Ramos (cell line): ENCODE results near the gene ACAD11.
"Not testable (repeated sequence)": the region's sequence is repeated elsewhere in the genome, so short reads cannot be mapped to it uniquely, and the experiment has no call there.

Experiments
- in situ Hi-C: fragments of 300-500 bp; cut with MboI; formaldehyde crosslinking; loops from one replicate; pipeline ENCODE4 v1.14.3; 2022; ENCODE audit warnings: low sequenced_read_pairs; ENCODE audit not compliant: unreplicated experiment

Gene ACAD11

DNA sequence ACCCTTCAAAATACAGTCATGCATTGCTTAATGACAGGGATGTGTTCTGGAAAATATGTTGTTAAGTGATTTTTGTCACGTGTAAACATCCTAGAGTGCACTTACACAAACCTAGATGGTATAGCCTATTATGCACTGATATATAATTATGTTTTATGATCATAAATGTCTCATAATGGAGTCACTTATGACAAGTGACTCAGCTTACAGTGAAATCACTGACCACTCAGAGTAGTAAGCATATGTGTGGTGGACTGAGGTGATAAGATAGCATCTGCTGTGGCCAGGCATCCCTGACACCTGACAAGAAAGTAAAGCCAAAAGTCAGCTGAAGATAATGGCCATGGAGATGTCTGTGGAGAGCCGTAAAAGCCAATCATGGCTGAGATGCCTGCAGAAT lies 5.4 kb downstream of the ACAD11 start:
- in situ Hi-C loops = no loop called here

DNA sequence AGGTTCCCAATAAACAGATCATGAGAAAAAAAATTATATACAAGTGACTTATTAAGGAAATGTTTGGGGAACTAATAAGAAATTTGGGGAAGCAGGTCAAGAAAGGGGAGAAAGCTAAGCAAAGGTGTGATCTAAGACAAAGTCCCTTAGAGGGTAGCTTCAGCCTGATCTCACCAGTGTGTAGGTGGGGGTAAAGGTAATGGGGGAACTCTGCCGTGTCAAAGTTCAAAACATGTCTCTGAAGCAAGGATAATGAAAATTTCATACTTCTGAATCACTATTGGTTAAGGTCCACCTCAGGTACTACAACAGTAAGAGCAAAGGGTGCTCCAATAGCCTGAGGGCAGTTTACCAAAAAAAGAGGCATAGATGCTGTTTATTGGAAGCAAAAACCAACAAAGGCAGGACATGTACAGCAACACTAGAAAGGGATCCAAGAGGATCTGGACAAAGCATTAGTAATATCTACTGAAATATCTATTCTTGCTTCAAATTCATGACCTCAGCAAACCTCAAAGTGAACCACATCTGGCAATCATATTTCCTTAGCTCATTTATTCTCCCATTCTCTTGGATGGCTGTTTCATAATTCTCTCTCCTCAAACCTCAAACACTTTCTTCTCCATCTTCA lies 6.9 kb downstream of the ACAD11 start:
- in situ Hi-C loops = no loop called here

DNA sequence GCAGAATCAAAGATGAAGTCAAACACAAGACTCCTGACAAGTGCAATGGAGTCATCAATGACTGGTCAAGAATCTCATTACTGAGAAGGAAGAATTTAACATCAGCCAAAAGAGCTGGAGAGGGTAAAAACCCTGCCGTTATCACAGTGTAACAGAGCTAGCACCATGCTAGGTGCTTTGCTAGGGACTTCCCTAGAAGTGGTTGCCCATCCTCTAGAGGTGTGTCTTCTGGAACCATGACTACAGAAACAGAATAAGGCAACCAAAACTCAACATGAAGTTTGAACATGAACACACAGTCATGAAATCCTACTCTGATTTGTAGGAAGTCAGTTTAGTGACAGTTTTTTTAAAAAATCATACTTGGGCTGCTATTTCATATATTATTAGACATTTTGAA lies 9.5 kb downstream of the ACAD11 start:
- in situ Hi-C loops = no loop called here

DNA sequence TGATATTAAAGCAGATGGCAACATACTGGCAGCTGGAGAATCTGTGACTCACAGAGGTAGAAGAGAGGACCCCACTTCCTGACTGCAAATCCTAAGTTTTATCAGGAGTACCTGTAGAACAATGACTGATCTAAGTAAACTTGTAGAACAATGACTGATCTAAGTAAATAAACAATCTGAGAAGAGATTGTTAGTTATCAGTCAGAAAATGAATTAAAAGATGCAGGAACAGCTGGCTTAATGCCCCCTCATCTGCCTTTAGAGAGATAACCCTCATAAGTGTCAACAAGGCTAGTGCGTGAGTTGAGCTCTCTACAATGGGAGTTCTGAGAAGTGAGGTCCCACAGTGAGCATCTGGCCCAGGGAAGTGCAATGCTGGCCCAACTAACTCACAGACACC lies 14.6 kb downstream of the ACAD11 start:
- in situ Hi-C loops = loop anchor here (5.0 kb wide), 1 partner anchor 98 kb away; no protein-coding TSS in a partner anchor

DNA sequence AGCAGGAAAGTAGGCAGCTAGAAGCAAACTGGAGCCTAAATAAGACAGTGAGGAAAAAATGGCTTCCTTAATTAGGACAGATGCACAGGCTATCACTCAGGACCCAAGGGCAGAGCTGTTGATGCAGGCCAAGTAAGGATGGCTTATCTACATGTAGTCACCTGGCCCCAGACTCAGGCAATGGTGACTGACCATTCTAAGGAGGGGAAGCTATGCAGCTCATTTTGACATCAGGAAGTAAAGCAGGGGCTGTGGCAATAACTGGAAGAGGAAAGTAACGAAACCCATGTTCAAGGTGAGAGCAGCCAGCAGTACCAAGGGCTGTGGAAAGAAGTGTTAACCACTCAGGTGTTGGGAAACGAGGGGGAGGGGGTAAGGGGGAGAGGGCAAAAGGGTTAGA lies 16.2 kb downstream of the ACAD11 start:
- in situ Hi-C loops = no loop called here

DNA sequence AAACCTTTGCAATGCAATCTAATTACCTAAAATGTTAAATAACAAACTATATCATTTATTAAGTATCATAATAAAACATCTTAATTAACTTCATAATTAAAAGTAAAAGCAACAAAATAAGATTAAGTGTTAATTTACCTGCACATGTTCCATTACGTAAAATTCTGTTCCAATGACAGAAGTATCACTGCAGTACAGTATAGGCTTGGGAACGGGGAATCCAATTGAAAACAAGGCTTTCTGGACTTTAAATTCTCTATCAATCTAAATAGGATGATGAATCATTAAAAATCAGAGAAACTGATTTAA lies 17.1 kb downstream of the ACAD11 start:
- in situ Hi-C loops = no loop called here

DNA sequence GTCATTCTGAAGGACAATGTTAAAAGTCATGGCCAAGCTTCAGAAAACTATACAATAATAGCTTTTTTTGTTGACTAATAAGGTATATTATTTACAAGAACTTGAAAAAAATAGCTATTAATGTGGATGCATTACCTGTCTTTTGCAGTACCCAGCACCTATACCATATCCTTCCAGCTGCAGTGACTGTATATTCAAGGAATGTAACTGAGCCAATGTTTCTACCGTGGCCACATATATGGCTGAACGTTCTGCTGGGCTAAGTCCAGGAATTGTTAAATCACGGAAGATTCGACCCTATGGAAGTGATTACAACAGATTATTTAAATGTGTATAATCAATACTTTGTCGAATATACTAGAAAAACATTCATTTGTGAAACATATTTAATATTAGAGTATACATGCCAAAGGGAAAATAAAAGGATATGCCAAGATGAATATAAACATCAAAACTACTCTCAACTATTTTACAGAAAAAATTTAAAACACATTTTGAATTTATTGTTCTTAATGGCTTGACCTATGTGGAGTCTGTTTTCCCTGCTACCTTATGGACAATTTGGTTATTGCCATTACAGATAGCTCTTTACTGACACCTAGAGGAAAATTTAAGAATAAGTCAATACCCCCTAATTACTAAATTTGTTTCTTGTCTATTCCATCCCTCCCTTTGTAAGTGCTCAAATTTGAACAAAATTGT lies 17.6 kb downstream of the ACAD11 start:
- in situ Hi-C loops = no loop called here

DNA sequence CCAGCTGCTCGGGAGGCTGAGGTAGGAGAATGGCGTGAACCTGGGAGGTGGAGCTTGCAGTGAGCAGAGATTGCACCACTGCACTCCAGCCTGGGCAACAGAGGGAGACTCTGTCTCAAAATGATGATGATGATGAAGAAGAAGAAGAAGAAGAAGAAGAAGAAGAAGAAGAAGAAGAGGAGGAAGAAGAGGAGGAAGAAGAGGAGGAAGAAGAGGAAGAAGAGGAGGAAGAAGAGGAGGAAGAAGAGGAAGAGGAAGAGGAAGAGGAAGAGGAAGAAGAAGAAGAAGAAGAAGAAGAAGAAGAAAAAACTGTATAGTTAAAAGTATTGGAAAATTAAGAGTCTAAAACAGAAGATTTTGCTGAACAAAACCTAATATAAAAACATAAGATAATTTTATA lies 18.2 kb downstream of the ACAD11 start:
- in situ Hi-C loops = not testable (repeated sequence)

DNA sequence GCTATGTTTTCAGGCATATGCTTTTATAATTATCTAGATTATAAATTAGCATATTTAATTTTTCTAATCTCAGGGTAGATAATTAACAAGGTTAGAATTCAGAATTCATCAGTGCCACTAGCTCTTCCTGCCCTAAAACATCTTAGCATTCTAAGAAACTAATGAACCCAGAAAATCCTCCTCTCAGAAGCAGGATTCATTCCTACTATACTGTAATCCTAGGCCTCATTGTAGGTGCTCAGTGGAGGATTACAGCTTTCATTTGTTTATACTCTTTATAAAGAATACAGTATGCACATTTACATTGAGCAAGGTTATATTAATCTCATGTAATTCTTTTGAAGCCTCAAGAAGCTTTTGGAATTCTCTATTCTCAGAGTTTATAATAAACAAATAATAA lies 20.9 kb downstream of the ACAD11 start:
- in situ Hi-C loops = no loop called here

DNA sequence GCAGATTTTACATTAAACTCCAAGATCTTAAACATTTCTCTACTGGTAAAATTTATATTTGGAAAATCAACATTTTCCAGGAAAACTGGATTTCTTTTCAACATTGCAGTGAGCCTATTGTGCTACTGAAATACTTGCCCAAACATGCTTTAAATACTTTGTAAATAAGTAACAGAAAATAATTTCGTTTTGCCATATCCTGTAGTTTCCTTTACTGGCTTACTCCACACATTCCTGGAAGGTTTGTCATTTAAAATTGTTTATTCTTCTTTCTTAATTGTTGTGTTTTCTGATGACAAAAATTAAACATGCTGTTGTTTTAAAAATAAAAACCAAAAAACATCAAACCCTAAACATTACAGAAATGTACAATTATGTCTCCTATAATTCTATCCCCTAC lies 22.0 kb downstream of the ACAD11 start:
- in situ Hi-C loops = no loop called here

DNA sequence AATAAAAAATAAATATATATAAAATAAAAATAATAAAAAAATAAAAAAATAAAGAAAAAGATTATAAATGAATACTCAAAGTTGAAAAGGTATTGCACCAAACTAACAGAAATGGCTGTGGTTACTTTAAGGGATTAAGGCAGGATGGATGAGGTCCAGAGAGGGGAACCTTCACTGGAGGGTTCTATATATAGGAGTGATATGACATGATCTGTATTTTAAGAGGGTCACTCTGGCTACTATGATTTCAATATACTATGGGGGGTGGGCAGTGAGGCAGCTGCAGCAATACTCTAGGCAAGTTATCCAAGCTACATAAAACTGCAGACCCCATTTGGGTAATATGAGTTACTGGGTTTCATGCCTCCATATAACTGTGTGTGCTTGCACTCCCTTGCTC lies 24.6 kb downstream of the ACAD11 start:
- in situ Hi-C loops = no loop called here

DNA sequence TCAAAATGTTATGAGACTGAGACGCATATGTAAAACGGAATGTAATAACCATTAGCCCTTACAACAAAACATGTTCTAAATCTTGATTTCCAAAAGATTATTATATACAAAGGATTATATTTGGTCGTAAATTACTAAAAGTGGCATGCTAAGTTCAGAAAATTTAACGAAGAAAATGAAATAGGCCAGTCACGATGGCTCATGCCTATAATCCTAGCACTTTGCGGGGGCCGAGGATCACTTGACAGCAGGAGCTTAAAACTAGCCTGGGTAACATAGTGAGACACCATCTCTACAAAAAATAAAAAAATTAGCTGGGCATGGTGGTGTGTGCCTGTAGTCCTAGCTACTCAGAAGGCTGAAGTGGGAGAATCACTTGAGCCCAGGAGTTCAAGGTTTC lies 29.0 kb downstream of the ACAD11 start:
- in situ Hi-C loops = no loop called here

DNA sequence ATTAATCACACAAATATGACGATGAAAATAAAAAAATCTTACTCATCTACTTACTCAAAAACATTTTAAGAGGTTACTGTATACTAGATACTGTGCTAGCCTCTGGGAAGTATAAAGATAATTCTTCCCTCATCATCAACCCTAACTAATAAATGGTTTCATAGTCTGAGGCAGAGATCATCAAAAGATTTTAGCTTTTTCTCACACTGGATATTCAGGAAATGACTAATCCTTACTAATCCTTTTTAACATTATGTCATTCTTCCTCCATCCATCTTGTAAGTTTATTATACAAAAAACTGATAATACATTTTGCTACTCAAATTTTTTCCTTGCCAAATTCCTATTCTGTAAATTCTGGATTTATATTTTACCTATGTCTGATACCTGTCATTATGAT lies 29.7 kb downstream of the ACAD11 start:
- in situ Hi-C loops = no loop called here

DNA sequence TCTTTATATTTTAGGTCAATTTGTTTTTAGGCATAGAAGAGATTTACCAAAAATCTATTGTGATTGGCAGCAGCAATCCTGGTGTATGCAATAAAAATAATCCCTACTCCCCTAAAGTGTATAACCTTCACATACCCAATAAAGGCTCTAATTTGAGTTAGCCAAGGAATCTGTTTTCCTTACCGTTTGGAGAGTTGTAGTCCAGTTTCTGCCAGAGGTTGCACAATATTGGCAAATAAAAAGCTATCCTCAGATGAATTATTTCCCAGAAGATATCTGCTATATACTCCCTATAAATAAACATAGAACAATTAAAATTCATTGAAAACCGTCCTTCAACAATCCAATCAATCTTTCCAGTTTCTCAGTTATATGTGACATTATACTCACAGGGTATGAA lies 31.5 kb downstream of the ACAD11 start:
- in situ Hi-C loops = no loop called here

DNA sequence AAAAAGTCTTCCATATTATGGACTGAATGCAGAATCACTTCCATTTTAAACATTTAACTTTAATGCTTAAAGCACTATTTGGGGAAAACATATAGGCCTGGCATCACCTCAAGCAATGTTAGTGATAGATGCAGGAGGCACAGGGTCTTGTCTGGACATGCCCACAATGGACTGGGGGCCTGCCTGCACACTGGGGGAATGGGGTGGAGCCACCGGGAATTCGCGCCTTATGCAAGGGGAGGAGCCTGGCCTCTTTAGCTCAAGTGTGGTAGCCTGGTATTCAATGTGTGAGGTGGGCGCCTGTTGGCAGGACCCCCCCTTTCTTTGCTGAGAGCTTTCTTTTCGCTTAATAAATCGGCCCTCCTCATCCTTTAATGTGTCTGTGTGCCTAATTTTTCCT lies 32.7 kb downstream of the ACAD11 start:
- in situ Hi-C loops = no loop called here

DNA sequence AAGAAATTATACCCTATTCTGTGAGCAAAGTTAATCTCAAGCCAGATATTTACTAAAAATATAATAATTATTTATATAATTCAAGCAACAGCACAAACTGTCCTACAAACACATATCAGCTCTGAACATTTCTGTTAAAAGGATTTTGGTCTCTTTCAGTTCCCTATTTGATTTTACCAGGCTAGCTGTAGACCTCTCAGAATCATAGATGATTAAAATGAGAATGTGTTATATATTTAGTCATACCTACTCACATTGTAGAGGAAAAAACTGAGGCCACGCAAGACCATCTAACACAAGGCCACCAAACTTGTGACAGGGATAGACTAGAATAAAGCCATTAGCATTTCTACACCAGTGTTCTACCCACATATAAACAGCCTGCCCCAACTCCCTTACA lies 34.0 kb downstream of the ACAD11 start:
- in situ Hi-C loops = no loop called here

DNA sequence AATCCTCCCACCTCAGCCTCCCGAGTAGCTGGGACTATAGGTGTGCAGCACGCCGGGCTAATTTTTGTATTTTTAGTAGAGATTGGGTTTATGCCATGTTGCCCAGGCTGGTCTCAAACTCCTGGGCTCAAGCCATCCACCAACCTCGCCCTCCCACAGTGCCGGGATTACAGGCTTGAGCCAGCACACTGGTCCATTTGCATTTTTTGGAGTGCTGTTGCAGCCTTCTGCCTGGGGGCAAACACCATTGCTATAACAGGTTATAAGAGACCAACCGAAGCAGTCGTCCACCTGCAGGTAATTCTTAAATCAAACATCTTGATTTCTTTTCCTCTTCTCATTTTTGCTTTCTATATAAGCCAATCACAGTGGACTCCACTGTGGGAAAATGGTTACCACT lies 34.8 kb downstream of the ACAD11 start:
- in situ Hi-C loops = no loop called here

DNA sequence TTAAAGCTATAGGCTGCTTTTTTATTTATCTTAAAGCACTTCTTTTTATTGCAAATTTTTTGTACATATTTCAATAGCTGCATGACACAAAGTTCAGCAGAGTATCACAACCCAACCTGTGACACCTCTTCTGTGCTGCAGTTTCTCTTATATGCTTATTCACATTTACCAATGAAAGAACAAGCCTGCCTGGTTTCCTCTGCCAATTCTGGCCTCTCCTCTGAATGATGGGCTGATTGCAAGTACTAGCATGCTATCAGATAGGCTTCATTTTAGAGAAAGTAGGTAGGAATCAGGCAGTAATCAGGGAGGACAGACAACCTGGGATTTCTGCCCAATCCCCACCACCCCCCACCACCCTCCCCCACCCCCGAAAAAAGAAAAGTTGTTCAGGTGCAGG lies 36.0 kb downstream of the ACAD11 start:
- in situ Hi-C loops = no loop called here

DNA sequence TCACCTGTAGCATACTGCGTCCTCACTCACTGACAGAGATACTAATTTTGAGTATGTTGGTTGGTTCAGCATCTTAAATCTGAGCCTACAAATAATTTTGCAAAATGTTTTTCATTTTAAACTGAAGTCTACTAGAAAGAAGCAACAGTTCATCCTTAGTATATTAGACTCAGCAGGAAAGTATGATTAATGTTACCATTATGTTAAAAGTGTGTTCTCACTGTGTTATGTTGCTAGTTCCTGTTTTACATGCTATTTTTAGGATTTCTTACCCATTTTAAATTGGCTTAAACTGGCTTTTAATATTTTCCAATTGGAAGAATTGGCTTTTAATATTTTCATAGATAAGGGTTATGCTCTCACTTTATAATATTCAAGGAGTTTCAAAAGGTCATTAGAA lies 36.8 kb downstream of the ACAD11 start:
- in situ Hi-C loops = no loop called here

DNA sequence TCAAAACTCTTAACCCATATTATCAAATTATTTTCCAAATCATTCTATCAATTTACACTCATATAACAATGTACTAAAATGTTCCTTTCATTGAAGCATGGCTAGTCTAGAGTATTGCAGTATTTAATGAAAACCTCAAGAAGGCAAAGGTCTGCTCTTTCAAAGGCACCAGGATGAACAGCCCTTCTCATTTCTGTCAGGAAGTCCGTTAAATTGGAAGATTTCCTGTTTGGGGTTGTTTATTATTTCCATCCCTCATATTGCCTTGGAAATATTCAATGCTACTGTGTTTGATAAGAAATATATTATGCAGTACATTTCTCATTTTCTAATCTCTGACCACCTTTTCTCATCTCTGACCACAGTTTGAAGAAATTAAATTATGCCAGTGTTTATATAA lies 37.5 kb downstream of the ACAD11 start:
- in situ Hi-C loops = no loop called here

DNA sequence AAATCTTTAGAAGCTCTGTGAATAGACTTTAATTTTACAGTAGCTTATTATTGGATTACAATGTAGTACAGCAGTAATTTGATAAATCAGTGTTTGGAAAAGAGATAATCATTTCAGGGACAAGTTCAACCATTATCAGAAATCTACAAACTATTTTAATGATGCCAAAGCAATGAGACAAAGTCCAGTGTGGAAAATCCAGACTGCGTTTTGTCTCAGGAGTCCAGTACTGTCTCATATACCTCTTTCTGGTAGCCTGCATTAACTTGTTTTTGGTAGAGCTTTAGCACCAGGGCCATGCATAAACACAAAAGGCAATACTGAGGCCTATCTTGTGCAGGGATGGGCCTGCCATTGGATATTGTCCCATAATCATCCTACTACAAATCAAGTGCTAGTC lies 42.8 kb downstream of the ACAD11 start:
- in situ Hi-C loops = no loop called here

DNA sequence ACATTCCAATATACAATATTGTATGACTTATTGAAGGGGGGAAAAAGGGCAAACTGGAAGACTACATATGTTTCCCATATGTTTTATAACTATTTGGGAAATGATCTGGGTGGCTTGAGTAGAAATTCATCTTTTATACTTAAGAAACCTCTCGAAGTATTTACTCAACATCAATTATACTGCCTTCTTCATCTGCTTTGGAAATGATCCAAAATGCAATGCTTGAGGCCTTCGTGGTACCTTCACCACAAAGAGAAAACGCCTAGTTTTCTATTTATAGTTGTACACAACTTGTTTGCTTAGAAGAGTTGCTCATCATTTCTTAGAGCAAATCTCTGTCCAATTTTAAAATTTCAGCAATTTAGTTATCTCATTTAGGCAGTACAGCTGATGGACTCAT lies 43.7 kb downstream of the ACAD11 start:
- in situ Hi-C loops = no loop called here
